SK-N-SH (cell line): ENCODE results near the gene MRPS7. TPM values are rescaled to one million over a fixed set of nuclear protein-coding genes. Genes with fewer than 3 reads are reported as not detected.

Experiments used
- CTCF ChIA-PET: fragments of 300-600, 350-600 bp; formaldehyde crosslinking; extraction: SDS; loops from one replicate; lab custom pipeline; 2021; lab: Yijun Ruan, JAX
- POLR2A ChIA-PET: fragments of 350-600 bp; sonication (Branson Sonifier 250); formaldehyde crosslinking; extraction: SDS; loops from one replicate; lab custom pipeline; 2020; ENCODE audit warnings: antibody characterized with exemption, inconsistent platforms; lab: Yijun Ruan, JAX
- DNase-seq: peaks from one replicate; pipeline ENCODE4 v3.0.0; 2012
- H2AFZ ChIP-seq: fragments of 200-600 bp; sonication (generic); 2 replicates; pipeline ENCODE4 v1.8.1; 2016; ENCODE audit warnings: antibody characterized with exemption, mild to moderate bottlenecking, low read depth
- H3F3A ChIP-seq: fragments of 200-600 bp; sonication (generic); replicated peaks from 2 replicates; pipeline ENCODE3; 2016; ENCODE audit warnings: antibody characterized with exemption, mild to moderate bottlenecking; ENCODE audit not compliant: insufficient read depth
- H3K27ac ChIP-seq, 2 experiments: fragments of 200-500 bp in 1 of 2; fragments of 200-600 bp in 1 of 2; sonication (Bioruptor generic) in 1 of 2; sonication (generic), shearing (Covaris generic) in 1 of 2; 2 replicates each; pipeline versions ENCODE4 v1.5.1 to v1.6.1; 2014 to 2016; ENCODE audit warnings: low read depth in 2 of 2, inconsistent platforms in 1 of 2, low read length in 1 of 2, mild to moderate bottlenecking in 1 of 2, mixed read lengths in 1 of 2
- H3K27me3 ChIP-seq: fragments of 200-600 bp; sonication (generic), shearing (Covaris generic); 2 replicates; pipeline ENCODE4 v1.6.1; 2016; ENCODE audit warnings: mixed run types; ENCODE audit not compliant: insufficient read depth
- H3K36me3 ChIP-seq, 2 experiments: fragments of 200-500 bp in 1 of 2; fragments of 200-600 bp in 1 of 2; sonication (Bioruptor generic) in 1 of 2; sonication (generic) in 1 of 2; replicated peaks in 1 of 2; 2 replicates each; pipeline versions ENCODE3 to v1.5.1; 2014 to 2016; ENCODE audit warnings: low read length in 1 of 2, mild to moderate bottlenecking in 1 of 2; ENCODE audit not compliant: insufficient read depth in 2 of 2, control insufficient read depth in 1 of 2
- H3K4me1 ChIP-seq, 2 experiments: fragments of 200-500 bp in 1 of 2; fragments of 200-600 bp in 1 of 2; sonication (Bioruptor generic) in 1 of 2; sonication (generic), shearing (Covaris generic) in 1 of 2; 2 replicates each; pipeline versions ENCODE4 v1.5.1 to v1.6.1; 2014 to 2016; ENCODE audit warnings: low read depth in 1 of 2, low read length in 1 of 2, mixed run types in 1 of 2; ENCODE audit not compliant: insufficient read depth in 2 of 2, control insufficient read depth in 1 of 2
- H3K4me2 ChIP-seq: fragments of 200-600 bp; sonication (generic), shearing (Covaris generic); 2 replicates; pipeline ENCODE4 v1.6.1; 2017; ENCODE audit warnings: mixed run types
- H3K4me3 ChIP-seq, 2 experiments: fragments of 200-500 bp in 1 of 2; fragments of 200-600 bp in 1 of 2; sonication (Bioruptor generic) in 1 of 2; sonication (generic), shearing (Covaris generic) in 1 of 2; 2 replicates each; pipeline versions ENCODE4 v1.5.1 to v1.8.1; 2014 to 2016; ENCODE audit warnings: low read depth in 2 of 2, inconsistent platforms in 1 of 2, low read length in 1 of 2, mild to moderate bottlenecking in 1 of 2, mixed read lengths in 1 of 2, moderate library complexity in 1 of 2
- H3K79me2 ChIP-seq: fragments of 200-600 bp; sonication (generic); 2 replicates; pipeline ENCODE4 v1.8.1; 2017; ENCODE audit warnings: mild to moderate bottlenecking; ENCODE audit not compliant: insufficient read depth
- H3K9ac ChIP-seq: fragments of 200-600 bp; sonication (generic); 2 replicates; pipeline ENCODE4 v1.6.1; 2017; ENCODE audit warnings: mixed run types
- H3K9me2 ChIP-seq: fragments of 200-600 bp; sonication (generic); 2 replicates; pipeline ENCODE4 v1.6.1; 2017; ENCODE audit warnings: mixed run types
- H3K9me3 ChIP-seq: fragments of 200-600 bp; sonication (generic); 2 replicates; pipeline ENCODE4 v1.6.1; 2017; ENCODE audit warnings: mixed run types, mild to moderate bottlenecking, moderate library complexity
- H4K20me1 ChIP-seq: fragments of 200-600 bp; sonication (generic); 2 replicates; pipeline ENCODE4 v1.6.1; 2017; ENCODE audit warnings: mild to moderate bottlenecking, mixed run types; ENCODE audit not compliant: insufficient read depth
- CHD2 ChIP-seq: fragments of 150-350 bp; IDR thresholded peaks from 2 replicates; pipeline ENCODE4 v1.6.1; 2018; ENCODE audit warnings: low read length; ENCODE audit not compliant: partially characterized antibody
- CTCF ChIP-seq: fragments of 200-600 bp; sonication (generic); IDR thresholded peaks from 2 replicates; pipeline ENCODE4 v1.6.1; 2017; ENCODE audit warnings: antibody characterized with exemption, mild to moderate bottlenecking, moderate library complexity
- ELF1 ChIP-seq: IDR thresholded peaks from 2 replicates; pipeline ENCODE4 v1.4.0; 2012
- EZH2phosphoT487 ChIP-seq: fragments of 200-600 bp; sonication (generic); IDR thresholded peaks from 2 replicates; pipeline ENCODE4 v1.6.1; 2017; ENCODE audit warnings: low read depth, mixed run types, mild to moderate bottlenecking, antibody characterized with exemption, moderate library complexity, borderline replicate concordance
- NRF1 ChIP-seq: IDR thresholded peaks from 2 replicates; pipeline ENCODE4 v1.6.1; 2012; ENCODE audit warnings: low read depth, mild to moderate bottlenecking, low read length
- PBX3 ChIP-seq: IDR thresholded peaks from 2 replicates; pipeline ENCODE4; 2012
- POLR2AphosphoS5 ChIP-seq: IDR thresholded peaks from 2 replicates; pipeline ENCODE4 v1.6.1; 2012; ENCODE audit warnings: low read depth, low read length
- RAD21 ChIP-seq: IDR thresholded peaks from 2 replicates; pipeline ENCODE4 v1.6.1; 2012; ENCODE audit warnings: mild to moderate bottlenecking, low read length
- RFX5 ChIP-seq: IDR thresholded peaks from 2 replicates; pipeline ENCODE4 v1.6.1; 2012; ENCODE audit warnings: mild to moderate bottlenecking, improper control_type of control experiment, low read length
- RXRA ChIP-seq: IDR thresholded peaks from 2 replicates; pipeline ENCODE4 v1.4.0; 2012; ENCODE audit warnings: low read depth, mild to moderate bottlenecking, borderline replicate concordance
- TAF1 ChIP-seq: IDR thresholded peaks from 2 replicates; pipeline ENCODE4 v1.6.1; 2012; ENCODE audit warnings: low read depth, mild to moderate bottlenecking, low read length, moderate library complexity, borderline replicate concordance
- TCF12 ChIP-seq: IDR thresholded peaks from 2 replicates; pipeline ENCODE4 v1.4.0; 2012
- TEAD4 ChIP-seq: IDR thresholded peaks from 2 replicates; pipeline ENCODE4 v1.4.0; 2012; ENCODE audit warnings: mild to moderate bottlenecking, borderline replicate concordance; ENCODE audit not compliant: insufficient read depth
- USF1 ChIP-seq: IDR thresholded peaks from 2 replicates; pipeline ENCODE4 v1.4.0; 2012; ENCODE audit warnings: low read depth, borderline replicate concordance
- YY1 ChIP-seq: IDR thresholded peaks from 2 replicates; pipeline ENCODE4 v1.4.0; 2012; ENCODE audit warnings: low read depth, mild to moderate bottlenecking
- WGBS: methylation state at CpG from one replicate; pipeline ENCODE4 v1.1.6; 2017; ENCODE audit warnings: low lambda C conversion rate; 5-methylcytosine and 5-hydroxymethylcytosine counted together
- polyA plus RNA-seq, 3 experiments: library from polyadenylated mRNA; depleted of rRNA; stranded (reverse); fragments of >200 nt; gene quantifications; 2 replicates each; pipeline ENCODE4 v1.2.3, GENCODE V29; 2012

Gene MRPS7
- polyA plus RNA-seq, 1 of the 3 experiments (the other 2 are of a cell fraction) = 82.8 TPM

DNA sequence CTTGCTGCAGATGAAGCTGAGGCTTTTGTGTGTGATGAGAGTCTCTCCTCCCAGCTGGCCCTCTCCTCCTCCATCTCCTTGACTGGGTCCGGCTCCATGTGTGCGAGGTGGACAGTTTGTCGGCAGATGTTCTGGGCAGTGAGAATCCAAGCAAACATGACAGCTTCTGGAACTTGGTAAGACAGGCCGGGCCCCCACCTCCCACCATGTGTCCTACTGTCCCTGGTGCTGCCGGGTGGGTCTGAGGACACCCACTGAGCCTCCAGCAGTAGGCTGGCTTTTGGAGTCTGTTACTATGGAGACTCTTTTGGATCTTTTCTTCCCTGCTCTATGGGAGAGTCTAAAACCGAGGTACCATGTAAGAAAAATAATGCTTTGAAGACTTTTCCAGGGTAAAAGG is 43.5 kb upstream of the MRPS7 start:
- no peaks in the 10 kb centered on the region for H4K20me1 ChIP-seq
- no peak for DNase-seq
- 99% methylated on average over 2 of the region's 6 CpGs for WGBS
- POLR2A ChIA-PET = interaction anchor here (1.8 kb wide), 1 partner anchor 9 kb away, joined by 4 read pairs; no protein-coding TSS in a partner anchor
- peaks cover 5% of the 10 kb centered on the region for H3F3A ChIP-seq
- CTCF ChIA-PET = interaction anchor here (1.0 to 14.9 kb wide), 5 partner anchors 11 to 104 kb away, joined by 3 to 136 read pairs (median 3); partner anchors contain the start of gene MIF4GD
- H3K9me2 ChIP-seq = no peaks in the 10 kb centered on the region
- peaks cover 17% of the 10 kb centered on the region; the same call in 1 of the 2 replicates for H3K79me2 ChIP-seq
- no peak overlapping the region for H3K4me3 ChIP-seq
- H3K9me3 ChIP-seq = no peaks in the 10 kb centered on the region
- no peak overlapping the region for H3K27ac ChIP-seq
- TF ChIP-seq RAD21 = no peak
- TF ChIP-seq TCF12 = no peak
- TF ChIP-seq PBX3 = no peak
- no peak for TF ChIP-seq CTCF
- no peak for TF ChIP-seq POLR2AphosphoS5
- TF ChIP-seq, all 33 proteins: peak for 0
- no peaks in the 10 kb centered on the region for H3K4me1 ChIP-seq
- no peak overlapping the region for H3K9ac ChIP-seq
- H3K27me3 ChIP-seq = no peaks in the 10 kb centered on the region
- peaks cover 32 to 65% of the 10 kb centered on the region in 2 experiments for H3K36me3 ChIP-seq
- H3K4me2 ChIP-seq = no peak overlapping the region
- H2AFZ ChIP-seq = no peak overlapping the region

GRCh38 chr17:75219815-75220214 is 41.9 kb upstream of the MRPS7 start:
- CTCF ChIA-PET = interaction anchor here (1.0 to 14.9 kb wide), 8 partner anchors 11 to 231 kb away, joined by 3 to 136 read pairs (median 4); partner anchors contain the start of genes GGA3 and MRPS7
- Histone ChIP-seq H3K4me2 (no peak overlapping the region), H3K36me3 (peaks cover 30 to 57% of the 10 kb centered on the region in 2 experiments), H3K27me3 (no peaks in the 10 kb centered on the region), H3K4me1 (no peaks in the 10 kb centered on the region), H4K20me1 (no peaks in the 10 kb centered on the region), H2AFZ (no peak overlapping the region), H3K9me2 (no peaks in the 10 kb centered on the region), H3K9ac (no peak overlapping the region), H3F3A (peaks cover 5% of the 10 kb centered on the region), H3K27ac (no peak overlapping the region), H3K79me2 (peaks cover 17% of the 10 kb centered on the region), H3K9me3 (no peaks in the 10 kb centered on the region), H3K4me3 (no peak overlapping the region)
- POLR2A ChIA-PET = no interaction called here
- no peak for DNase-seq
- WGBS = 95% methylated on average over 3 of the region's 3 CpGs
- TF ChIP-seq USF1 (no peak), NRF1 (no peak)

GRCh38 chr17:75225016-75225415 is 36.7 kb upstream of the MRPS7 start:
- CTCF ChIA-PET = interaction anchor here (6.2 to 14.9 kb wide), 2 partner anchors 12 to 23 kb away, joined by 34 to 136 read pairs; no protein-coding TSS in a partner anchor
- DNase-seq = no peak
- TF ChIP-seq USF1 = no peak
- no peak for TF ChIP-seq EZH2phosphoT487
- no peak for TF ChIP-seq RFX5
- no peak for TF ChIP-seq TCF12
- TF ChIP-seq RXRA = no peak
- no peak for TF ChIP-seq YY1
- no peak for TF ChIP-seq ELF1
- TF ChIP-seq CTCF = no peak
- TF ChIP-seq TEAD4 = no peak
- TF ChIP-seq TAF1 = no peak
- no peak for TF ChIP-seq CHD2

More at GRCh38 chr17:75225016-75225415, 36.7 kb upstream of the MRPS7 start:
- H3K79me2 ChIP-seq = peaks cover 12% of the 10 kb centered on the region
- POLR2A ChIA-PET = no interaction called here
- H3K36me3 ChIP-seq = peaks cover 37 to 43% of the 10 kb centered on the region in 2 experiments
- no peak overlapping the region for H3K4me3 ChIP-seq
- 90% methylated on average over 14 of the region's 14 CpGs for WGBS
- no peaks in the 10 kb centered on the region for H3K4me1 ChIP-seq
- no peak overlapping the region for H3K4me2 ChIP-seq
- no peak overlapping the region for H3K9ac ChIP-seq
- no peak overlapping the region for H2AFZ ChIP-seq
- no peak overlapping the region for H3K27ac ChIP-seq
- H3K9me2 ChIP-seq = no peaks in the 10 kb centered on the region
- H3K9me3 ChIP-seq = no peaks in the 10 kb centered on the region
- no peaks in the 10 kb centered on the region for H3K27me3 ChIP-seq
- H3F3A ChIP-seq = no peaks in the 10 kb centered on the region
- H4K20me1 ChIP-seq = no peaks in the 10 kb centered on the region
